ENCODE data around the gene FCN2. TPM values are rescaled to one million over a fixed set of nuclear protein-coding genes. Genes with fewer than 3 reads are reported as not detected.

The FCN2 gene
- total RNA-seq, 1 experiment from 2014 or later = not detected

DNA sequence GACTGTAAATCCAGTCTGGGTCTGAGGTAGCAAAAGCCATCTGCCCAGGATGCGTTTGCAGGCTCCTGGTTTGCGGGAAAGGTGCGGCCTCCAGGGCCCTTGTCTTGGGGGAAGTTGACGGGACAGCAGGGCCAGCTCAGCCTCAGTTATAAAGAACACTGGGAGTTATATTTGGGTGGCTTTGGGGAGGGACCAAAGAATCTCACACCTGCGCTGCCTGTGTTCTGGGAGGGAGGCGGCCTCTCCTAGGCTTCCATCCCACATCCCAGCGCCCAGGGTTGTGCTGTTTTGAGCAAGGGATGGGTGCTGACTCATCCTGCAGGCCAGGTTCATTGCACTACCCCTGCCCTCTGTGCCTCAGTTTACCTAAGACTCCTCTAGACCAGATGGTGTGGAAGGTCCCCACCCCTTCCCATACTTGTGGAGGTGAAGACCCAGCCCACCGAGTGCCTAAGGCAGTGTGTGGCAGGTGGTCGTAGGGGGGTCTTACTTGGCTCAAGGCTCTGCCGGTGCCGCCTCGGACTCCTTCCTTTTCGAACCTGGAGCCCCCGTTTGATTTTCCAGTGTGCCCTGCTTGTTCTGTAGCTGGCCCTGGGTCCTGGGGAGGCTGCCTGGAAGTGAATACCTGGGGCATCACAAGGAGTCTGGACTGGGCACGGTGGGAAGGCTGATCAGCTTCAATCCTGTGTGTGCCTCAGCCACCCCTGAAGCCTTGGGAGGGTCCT is 39.3 kb upstream of the FCN2 start:
- no peak overlapping the region for H2AFZ ChIP-seq (ENCODE audit: low read depth, low read length, poor library complexity, severe bottlenecking)
- H3K9ac ChIP-seq (ENCODE audit: low read length) = no peak overlapping the region
- H3K27me3 ChIP-seq (ENCODE audit: insufficient read depth, low read length) = peaks cover 27% of the 10 kb centered on the region; the same call in 1 of the 2 replicates
- DNase-seq (ENCODE audit: low read depth, low spot score) (no peak), ATAC-seq (no peak)
- H3K4me3 ChIP-seq (replicated peaks in 1 of 2; ENCODE audit: low read depth in 1 of 2, low read length in 2 of 2) = no peak overlapping the region
- POLR2A ChIA-PET = no interaction called here
- intact Hi-C loops (cut with micrococcal nuclease) = no loop called here
- RAD21 ChIA-PET (ENCODE audit: low non-redundant PET in 1 of 2, low total read pairs in 2 of 2, uncharacterized antibody in 2 of 2, unreplicated experiment in 2 of 2) = no interaction called here
- CTCF ChIA-PET = no interaction called here
- H3K36me3 ChIP-seq (ENCODE audit: control insufficient read depth in 1 of 2, insufficient read depth in 2 of 2, low read length in 2 of 2) = no peaks in the 10 kb centered on the region
- H3K4me2 ChIP-seq (ENCODE audit: low read length) = no peak overlapping the region
- H3K4me1 ChIP-seq (ENCODE audit: control insufficient read depth in 1 of 2, insufficient read depth in 2 of 2, low read length in 2 of 2) = peaks cover 0 to 7% of the 10 kb centered on the region in 2 experiments; a peak in 2 of 4 replicates
- no peak overlapping the region for H3K27ac ChIP-seq (ENCODE audit: low read depth, low read length)
- H3K79me2 ChIP-seq (ENCODE audit: insufficient read depth, low read length) = no peaks in the 10 kb centered on the region
- BruUV-seq (replicated peaks) = no TSS peak
- H4K20me1 ChIP-seq (ENCODE audit: insufficient read depth) = no peaks in the 10 kb centered on the region
- no peaks in the 10 kb centered on the region for H3K9me3 ChIP-seq (ENCODE audit: control insufficient read depth in 1 of 2, insufficient read depth in 1 of 2, low read depth in 1 of 2, low read length in 2 of 2)
- TF ChIP-seq CBX3 (IDR thresholded peaks at IDR 0.05; ENCODE audit: low read depth) (no peak), YY1 (IDR thresholded peaks at IDR 0.05; ENCODE audit: extremely low read depth, insufficient replicate concordance, low read depth, low read length) (no peak), TCF7L2 (IDR thresholded peaks at IDR 0.05; ENCODE audit: borderline replicate concordance, extremely low read depth, insufficient read depth, insufficient read length) (no peak)
- TF ChIP-seq, protein P1, sequence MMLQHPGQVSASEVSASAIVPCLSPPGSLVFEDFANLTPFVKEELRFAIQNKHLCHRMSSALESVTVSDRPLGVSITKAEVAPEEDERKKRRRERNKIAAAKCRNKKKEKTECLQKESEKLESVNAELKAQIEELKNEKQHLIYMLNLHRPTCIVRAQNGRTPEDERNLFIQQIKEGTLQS (IDR thresholded peaks at IDR 0.05) = no peak
- H3K9me2 ChIP-seq (ENCODE audit: insufficient read depth) = no peaks in the 10 kb centered on the region

DNA sequence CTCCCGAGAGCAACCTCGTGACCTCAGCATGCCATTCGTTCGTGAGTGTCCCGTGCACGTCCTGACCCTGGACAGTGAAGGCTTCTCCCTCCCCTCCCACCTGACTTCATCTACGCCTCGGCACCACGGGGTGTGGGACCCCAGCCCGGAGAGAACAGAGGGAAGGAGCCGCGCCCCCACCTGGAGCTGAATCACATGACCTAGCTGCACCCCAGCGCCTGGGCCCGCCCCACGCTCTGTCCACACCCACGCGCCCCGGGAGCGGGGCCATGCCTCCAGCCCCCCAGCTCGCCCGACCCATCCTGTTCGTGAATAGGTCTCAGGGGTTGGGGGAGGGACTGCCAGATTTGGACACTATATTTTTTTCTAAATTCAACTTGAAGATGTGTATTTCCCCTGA is 38.3 kb upstream of the FCN2 start:
- TF ChIP-seq ZFX (IDR thresholded peaks at IDR 0.05) (no peak), EZH2 (IDR thresholded peaks at IDR 0.05) (no peak)
- H3K4me2 ChIP-seq (ENCODE audit: low read length) = no peak overlapping the region
- H3K9me2 ChIP-seq (ENCODE audit: insufficient read depth) = no peaks in the 10 kb centered on the region
- no peak overlapping the region for H3K4me3 ChIP-seq (replicated peaks in 1 of 2; ENCODE audit: low read depth in 1 of 2, low read length in 2 of 2)
- CTCF ChIA-PET = no interaction called here
- no peaks in the 10 kb centered on the region for H3K9me3 ChIP-seq (ENCODE audit: control insufficient read depth in 1 of 2, insufficient read depth in 1 of 2, low read depth in 1 of 2, low read length in 2 of 2)
- H3K9ac ChIP-seq (ENCODE audit: low read length) = no peak overlapping the region
- no peak overlapping the region for H2AFZ ChIP-seq (ENCODE audit: low read depth, low read length, poor library complexity, severe bottlenecking)
- no TSS peak for BruUV-seq (replicated peaks)
- no peak overlapping the region for H3K27ac ChIP-seq (ENCODE audit: low read depth, low read length)
- ATAC-seq (no peak), DNase-seq (ENCODE audit: low read depth, low spot score) (no peak)
- no peaks in the 10 kb centered on the region for H3K36me3 ChIP-seq (ENCODE audit: control insufficient read depth in 1 of 2, insufficient read depth in 2 of 2, low read length in 2 of 2)
- intact Hi-C loops (cut with micrococcal nuclease) = no loop called here
- peaks cover 32% of the 10 kb centered on the region; the same call in 1 of the 2 replicates for H3K27me3 ChIP-seq (ENCODE audit: insufficient read depth, low read length)
- no peaks in the 10 kb centered on the region for H4K20me1 ChIP-seq (ENCODE audit: insufficient read depth)
- RAD21 ChIA-PET (ENCODE audit: low non-redundant PET in 1 of 2, low total read pairs in 2 of 2, uncharacterized antibody in 2 of 2, unreplicated experiment in 2 of 2) = no interaction called here
- POLR2A ChIA-PET = no interaction called here
- H3K4me1 ChIP-seq (ENCODE audit: control insufficient read depth in 1 of 2, insufficient read depth in 2 of 2, low read length in 2 of 2) = peaks cover 0 to 5% of the 10 kb centered on the region in 2 experiments; a peak in 2 of 4 replicates
- no peaks in the 10 kb centered on the region for H3K79me2 ChIP-seq (ENCODE audit: insufficient read depth, low read length)
